Amniotic epithelial cell (primary cell): ENCODE measurements around the gene TMEM190.

Experiments used
- DNase-seq: peaks from one replicate; pipeline ENCODE4 v3.0.0-alpha.2; 2010; ENCODE audit warnings: low read depth

Gene TMEM190

GRCh38 chr19:55423225-55424005 lies 46.8 kb downstream of the TMEM190 start:
- DNase-seq = no peak

GRCh38 chr19:55424518-55424917 lies 47.9 kb downstream of the TMEM190 start:
- no peak for DNase-seq

GRCh38 chr19:55426042-55426441 lies 49.4 kb downstream of the TMEM190 start:
- DNase-seq = no peak
